Activated CD4-positive, alpha-beta T cell treated with anti-CD3 and anti-CD28 coated beads, Interleukin-2, Interleukin-4, amounts not matched to agents 100 ng/mL and 50 ng/mL, durations not matched to agents 16 hours and 8 hours (primary cell): ENCODE data around the gene GALNT14.

ENCODE experiments used
- DNase-seq: peaks from one replicate; pipeline ENCODE4 v3.0.0-alpha.2; 2020; ENCODE audit warnings: low spot score

Gene GALNT14

DNA sequence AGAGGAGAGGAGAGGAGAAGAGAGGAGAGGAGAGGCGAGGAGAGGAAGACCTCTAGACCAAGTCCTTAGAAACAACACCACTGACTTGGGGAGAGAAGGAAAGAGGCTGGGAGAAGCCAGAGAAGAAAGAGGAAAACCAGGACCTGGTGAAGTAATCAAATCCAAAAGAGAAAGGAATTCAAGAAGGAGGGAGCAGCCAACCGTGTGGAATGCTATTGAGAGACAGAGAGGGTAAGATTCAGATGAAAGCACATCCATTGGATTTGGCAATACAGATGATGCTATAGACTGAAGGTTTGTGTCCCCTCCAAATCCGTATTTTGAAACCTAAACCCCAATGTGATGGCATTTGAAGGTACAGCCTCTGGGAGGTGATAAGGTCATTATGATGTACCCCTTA lies 50.7 kb downstream of the GALNT14 start:
- no peak for DNase-seq

DNA sequence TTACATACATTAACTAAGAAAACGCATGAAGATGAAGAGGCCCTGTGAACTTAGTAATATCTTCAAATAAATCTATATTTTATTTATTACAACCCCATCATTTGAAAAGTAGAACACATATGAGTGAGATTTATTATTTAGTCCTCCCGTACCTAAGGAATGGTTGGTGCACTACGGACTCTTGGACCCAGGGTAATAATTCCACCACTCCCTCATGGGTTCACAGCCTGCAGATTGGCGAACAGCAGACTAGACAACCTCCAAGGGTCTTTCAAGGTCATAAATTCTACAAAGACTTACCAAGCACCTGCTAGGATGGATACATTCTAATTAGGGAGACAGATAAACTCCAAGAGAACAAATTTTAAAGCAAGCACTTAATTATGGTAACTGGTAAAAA lies 51.6 kb downstream of the GALNT14 start:
- DNase-seq, result no peak

DNA sequence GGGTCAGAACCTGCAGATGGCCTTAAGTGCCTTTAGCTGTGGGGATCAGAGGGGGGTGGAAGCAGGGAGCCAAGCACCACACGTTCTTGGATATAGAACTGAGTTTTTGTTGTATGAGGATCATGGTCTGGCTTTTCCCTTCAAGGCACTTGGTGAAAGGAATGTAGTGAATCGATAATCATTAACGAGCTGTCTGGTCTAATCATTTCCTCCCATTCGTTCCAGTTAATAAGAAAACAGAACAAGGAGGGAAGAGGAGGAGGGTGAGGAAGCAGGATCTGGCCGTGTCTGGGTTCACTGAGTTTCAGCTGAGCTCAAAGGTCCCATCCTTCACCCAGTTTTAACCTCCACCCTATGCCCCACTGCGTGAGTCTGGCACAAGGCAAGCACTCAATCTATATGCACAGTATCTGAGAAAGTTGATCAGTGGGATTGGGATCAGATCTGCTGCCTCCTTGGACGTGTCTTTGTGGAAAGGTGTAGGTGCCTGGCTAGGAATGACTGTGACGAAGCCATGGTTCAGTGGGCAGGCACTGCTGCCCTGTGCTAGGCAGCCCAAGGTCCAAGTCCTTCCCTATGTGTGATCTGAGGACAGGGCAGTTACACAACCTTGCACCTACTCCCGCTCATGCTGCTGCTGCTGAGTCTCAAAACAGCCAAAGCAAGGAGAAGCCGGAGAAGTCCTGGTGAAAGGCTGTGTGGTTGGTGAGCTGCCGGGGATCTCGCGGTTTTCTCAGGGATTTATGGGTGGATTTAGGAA lies 54.8 kb downstream of the GALNT14 start:
- DNase-seq, result no peak

DNA sequence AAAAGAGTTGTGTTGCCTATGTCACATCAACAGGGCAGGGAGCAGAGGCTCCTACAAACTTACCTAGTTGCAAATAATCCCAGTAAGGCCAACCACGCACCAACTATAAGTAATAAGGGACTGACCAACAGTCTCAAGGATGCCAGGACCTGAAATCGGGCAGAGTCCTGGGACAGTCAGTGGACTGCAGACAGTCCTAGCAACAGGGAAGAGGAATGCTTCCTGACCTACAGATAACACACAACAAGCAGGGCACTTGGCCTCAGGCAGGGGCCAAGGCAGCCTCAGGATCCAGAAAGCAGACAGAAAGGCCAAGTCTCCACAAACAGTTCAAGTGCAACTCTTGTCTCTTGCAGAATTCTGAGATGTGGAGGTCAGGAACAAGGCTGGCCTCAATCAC lies 56.2 kb downstream of the GALNT14 start:
- DNase-seq, result no peak

DNA sequence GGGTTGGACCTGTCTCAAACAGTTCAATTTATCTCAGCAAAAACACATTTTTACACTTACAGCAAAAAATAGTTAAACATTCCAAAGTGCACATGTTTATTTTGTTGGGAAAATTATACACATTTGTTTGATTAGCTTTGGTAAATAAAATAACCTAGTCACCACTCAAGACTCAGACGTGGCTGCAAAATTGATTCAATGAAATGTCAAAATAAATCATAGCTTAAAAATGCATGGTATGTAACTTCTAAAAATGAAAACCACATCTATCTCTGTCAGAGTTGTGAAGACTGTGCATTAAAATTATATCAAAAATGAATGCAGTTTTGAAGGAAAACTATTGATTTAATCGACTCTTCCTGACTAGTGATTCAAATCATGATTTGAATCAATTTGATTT lies 56.7 kb downstream of the GALNT14 start:
- DNase-seq, result no peak

DNA sequence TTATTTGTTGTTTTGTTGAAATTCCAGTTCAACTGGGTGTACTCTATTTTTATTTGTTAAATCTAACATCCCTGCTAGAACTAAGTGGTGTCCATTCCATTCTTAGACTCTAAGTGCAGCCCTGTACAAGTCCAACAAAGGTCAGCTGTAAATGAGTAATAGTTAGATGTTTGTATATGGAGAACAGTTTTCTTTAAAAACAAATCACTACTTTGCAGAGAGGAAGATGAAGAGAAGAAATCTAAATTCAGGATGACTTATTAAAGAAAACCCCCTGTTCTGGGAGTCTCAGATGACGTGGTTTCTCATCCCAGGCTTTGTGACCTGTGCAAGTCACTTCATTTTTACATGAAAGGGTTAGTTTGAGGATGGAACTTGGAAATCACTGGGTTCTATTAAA lies 57.9 kb downstream of the GALNT14 start:
- no peak for DNase-seq

DNA sequence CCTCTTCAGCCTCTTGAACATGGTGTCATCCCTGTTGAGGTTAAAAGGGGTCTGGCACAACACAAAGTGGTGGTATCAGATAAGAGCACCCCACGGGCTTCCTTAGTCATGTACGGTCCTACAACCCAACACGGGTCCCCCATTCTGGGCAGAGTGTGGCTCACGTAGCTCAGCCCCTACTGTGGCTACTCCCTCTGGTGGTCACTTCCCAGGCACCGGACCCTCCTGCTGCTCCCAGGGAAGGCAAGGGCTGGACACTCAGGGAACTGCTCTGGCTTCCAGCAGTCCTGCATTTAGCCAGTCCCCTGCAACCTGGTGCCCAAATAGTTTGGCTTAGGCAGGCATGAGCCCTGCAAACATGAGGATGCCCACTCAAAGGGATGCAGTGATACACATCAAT lies 58.6 kb downstream of the GALNT14 start:
- DNase-seq, result no peak

DNA sequence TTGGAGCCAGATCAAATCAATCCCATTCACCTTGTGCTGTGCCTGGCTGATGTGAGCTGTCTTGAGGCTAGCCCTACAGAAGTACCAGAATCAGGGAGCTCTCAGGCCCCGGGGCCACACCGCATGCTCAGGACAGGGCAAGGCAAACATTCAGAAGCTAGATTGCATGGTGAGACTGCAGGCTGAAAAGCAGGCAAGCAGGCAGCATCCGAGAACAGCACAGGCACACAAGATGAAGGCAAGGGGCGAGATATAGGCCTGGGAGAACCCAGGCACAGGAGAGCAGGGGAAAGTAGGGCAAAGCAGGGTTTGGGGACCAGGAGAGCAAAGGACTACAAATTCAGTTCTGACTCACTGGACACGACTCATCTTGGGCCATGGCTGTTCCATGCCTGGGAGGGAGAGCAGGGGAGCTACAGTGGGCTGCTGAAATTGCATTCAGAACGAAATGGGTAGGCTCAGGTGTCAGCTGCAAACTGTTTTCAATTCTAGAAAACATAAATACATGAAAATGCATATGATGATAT lies 59.6 kb downstream of the GALNT14 start:
- no peak for DNase-seq

DNA sequence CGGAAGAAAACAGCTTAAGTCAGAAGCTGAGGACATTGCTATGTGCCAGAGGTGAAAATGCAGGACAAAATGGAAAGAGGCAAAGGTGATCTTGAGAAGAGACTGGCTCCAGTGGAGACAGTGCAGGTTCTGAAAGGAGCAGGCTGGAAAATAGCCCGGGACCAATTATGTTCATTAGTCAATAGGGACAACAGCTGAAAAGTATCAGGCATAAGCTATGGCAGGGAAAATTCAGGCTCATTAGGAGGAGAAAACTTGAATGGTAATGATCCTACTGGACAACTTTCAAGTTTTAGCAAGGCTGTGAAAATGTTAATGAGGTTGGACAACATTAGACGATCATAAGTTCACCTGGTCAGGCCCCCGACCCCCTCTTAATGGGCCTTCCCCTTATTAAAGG lies 60.2 kb downstream of the GALNT14 start:
- DNase-seq, result no peak

DNA sequence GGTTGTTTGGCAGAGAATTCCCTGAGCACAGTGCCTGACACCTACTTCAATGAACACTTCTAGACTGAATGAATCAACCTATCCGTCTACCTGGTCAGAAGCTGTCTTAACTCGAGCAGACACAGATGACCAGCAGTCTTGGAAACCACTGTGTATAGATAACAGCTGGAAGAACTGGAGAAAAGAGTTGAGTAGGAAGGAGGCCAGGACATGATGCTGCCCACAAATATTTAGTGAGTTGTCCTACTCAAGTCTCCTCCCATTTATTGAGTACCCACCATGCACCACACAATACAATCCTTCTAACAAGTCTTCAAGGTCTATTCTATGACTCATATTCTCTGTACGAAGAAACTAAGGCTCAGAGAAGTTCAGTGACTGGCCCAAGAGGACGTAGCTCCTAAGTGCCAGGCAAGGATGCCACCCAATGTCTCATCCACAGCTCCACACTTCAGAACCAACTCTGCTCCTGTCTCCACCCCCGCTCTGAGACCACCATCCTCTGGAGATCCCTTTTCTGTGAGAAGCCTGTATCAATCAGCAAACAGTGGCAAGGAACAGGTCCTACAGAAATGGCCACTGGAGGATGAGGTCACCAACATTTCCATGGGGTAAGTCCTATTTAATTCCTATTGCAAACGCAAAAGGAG lies 62.2 kb downstream of the GALNT14 start:
- DNase-seq, result no peak

DNA sequence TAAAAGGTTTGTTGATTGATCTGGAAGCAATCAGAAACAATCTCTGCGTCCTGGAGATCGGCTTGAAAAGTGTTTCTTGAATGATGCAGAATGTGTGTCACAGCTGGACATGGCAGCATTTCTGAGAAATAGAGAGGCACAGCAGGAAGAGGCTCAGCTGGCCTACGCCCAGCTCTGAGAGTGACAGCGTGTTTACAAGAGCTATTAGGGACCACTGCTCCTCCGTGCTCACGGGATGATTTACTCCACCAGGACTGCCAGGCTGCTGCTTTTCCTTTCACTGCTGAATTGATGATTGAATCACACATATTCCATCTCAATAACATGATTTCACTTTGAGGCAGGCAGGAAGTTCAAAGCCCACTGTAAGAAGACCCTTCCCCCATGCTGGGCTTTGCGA lies 62.8 kb downstream of the GALNT14 start:
- DNase-seq, result no peak

DNA sequence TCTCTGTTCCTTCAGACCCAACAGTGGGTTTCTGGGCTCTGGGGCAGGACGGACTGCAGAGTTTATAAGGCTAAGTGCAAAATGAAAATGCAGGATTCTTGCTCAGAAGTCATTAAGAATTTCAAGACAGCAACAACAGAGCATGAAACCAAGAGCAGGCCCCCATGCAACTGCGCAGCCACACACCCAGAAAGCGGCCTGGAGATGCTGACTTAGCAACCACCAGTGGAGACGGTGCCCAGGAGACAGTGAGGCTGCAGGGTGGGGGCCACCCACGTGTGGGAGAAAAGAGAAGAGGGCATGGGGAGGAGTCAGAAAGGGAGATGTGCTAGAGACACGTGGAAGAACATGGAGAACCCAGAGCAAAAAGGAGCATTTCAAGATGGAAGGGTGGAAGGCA lies 66.5 kb downstream of the GALNT14 start:
- no peak for DNase-seq

DNA sequence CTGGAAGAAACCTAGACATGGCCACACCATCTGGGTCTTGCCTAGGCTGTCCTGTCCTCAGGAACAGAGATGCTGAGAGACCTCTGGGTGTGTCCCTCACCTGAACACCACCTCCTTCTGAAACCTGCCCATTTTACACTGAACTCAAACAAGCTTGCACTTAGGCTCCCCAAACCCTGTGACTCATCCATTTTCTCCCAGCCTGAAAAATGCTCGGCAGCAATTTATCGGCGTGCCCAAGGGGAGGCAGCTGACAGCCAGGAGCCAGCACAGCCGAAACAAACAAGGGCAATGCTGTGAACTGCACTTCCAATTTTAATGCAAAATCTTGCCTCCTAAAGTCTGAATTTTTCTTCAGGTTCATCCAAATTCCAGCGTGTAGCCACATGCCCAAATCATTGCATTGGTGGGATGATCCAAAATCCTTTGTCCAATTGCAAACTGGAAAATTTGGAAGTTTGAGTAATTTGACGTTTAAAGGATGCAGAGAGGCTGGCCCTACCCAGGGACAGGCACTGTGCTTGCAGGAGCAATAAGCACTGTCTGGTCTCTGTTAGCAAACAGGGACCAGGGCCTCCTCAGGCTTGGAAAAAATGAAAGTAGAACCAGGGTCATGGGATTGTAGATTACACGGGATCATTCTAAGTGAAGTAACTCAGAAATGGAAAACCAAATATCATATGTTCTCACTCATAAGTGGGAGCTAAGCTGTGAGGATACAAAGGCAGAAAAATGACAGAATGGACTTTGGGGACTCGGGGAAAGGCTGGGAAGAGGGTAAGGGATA lies 67.7 kb downstream of the GALNT14 start:
- no peak for DNase-seq

DNA sequence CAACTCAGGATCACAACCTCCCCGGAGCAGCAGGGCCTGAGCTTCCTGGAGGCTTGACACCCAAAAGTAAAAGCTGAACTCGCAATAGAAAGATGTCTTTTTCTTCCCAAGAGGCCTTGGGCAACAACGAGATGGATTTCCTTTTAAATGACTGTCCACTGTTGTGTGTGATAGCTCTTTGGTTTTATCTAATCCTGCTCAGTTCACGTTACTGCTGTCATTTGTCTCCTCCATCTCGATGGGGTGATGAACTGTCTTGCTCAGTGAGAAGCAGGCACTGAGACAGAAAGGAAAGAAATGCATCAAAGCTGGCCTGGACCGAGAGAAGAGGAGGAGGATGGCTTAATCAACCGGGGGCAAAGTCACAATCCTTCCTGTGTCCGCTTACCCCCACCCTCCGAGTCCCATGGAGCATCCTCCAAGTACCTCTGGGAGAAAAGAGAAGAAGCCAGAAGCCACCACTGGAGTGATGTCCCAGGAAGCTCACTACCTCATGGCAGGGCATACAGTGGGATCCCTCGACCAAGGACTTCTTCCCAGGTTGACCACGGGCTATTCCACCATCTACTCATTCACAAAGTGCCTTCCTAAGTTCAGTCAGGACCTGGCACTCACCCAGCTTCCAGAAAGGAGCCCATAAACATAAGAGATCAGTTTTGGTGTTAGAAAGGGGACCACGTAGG lies 68.5 kb downstream of the GALNT14 start:
- DNase-seq, result no peak

DNA sequence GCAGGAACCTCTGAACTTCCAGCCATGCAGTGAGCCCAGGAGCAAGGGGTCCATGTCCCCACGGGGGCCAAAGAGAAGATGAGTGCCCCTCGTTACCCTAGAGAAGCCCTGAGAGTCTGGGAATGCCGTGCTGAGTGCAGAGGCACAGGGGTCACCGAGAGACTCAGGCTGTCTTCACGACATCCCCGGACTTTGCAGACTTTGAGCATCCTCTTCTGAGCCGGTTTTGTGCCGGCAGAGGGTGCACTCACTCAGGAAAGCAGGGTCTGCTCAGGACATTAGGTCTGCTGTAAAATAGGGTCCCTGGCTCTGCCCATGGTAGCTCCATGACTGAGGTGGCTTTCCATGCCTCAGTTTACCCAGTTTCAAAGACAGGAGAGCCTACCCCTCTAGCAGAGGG lies 71.0 kb downstream of the GALNT14 start:
- DNase-seq, result no peak

DNA sequence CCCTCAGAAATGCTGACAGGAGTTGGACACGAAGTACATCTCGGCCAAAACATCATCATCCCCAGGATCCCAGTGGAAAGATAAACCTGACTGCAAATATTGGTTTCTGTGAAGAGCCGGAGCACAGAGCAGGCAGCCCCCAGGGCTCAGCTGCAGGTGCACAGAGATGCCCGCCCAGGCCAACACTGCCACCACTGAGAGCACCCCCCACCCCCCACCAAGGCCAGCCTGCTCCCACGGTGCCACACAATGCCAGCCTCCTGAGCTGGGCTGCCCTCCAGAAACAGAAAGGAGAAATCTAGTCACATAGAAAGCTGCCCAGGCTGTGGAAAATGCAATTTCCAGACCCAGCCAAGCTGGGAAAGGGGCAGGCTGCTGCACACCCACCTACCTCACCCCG lies 71.7 kb downstream of the GALNT14 start:
- DNase-seq, result no peak

DNA sequence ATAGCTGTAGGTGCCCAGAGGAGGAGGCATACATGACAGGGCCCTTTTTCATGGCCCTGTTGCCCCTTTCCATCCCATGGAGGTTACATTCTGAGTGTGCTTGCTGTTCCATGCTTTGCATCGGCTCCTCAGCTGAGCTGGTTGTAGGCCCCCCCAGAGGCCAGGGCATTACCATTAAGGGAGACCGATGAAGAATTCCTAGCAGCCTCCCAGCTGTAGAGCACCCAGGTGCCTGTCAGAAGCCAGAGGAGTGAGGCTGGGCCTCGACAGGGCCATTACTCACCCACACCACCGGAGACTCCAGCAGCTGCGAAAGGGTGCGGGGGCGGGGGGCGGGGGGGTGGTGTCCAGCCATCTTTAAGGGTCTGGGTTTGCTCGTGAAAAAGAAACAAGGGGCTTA lies 72.2 kb downstream of the GALNT14 start:
- no peak for DNase-seq

DNA sequence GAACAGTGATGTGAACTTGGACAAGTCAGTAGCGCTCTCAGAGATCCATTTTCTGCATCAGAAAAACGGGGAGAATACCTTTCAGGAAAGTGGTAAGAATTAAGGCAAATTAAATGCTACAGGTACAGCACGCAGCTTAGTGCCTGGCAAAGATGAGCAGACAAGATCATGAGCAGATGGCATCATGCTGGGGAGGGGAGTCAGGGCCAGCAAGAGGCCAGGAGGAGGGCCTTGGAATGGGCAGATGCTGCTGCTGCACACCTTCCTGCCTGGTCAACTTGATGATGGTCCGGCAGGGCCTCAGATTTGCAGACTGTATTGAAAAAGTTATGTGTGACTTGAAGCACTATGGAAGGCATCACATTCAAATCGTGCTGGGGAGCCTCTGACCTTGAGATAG lies 72.9 kb downstream of the GALNT14 start:
- DNase-seq, result no peak

DNA sequence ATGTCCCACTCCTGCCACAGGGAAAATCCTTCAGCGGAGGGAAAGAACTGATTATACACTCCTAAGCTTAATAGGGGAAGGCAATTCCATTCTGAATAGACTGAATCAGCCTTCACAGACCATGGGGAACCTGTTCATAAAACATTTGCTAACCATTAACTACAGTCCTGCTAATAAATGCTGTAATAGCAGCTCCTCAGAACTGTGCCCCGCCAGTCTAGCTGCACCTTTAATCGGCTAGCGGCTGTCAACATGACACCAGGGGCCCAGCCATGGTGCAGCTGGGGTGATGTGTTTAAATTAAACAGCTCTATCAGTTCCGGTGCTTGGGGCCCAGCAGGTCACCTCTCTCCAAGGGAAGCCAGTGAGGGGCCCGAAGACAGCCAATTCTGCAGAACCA lies 77.8 kb downstream of the GALNT14 start:
- no peak for DNase-seq

DNA sequence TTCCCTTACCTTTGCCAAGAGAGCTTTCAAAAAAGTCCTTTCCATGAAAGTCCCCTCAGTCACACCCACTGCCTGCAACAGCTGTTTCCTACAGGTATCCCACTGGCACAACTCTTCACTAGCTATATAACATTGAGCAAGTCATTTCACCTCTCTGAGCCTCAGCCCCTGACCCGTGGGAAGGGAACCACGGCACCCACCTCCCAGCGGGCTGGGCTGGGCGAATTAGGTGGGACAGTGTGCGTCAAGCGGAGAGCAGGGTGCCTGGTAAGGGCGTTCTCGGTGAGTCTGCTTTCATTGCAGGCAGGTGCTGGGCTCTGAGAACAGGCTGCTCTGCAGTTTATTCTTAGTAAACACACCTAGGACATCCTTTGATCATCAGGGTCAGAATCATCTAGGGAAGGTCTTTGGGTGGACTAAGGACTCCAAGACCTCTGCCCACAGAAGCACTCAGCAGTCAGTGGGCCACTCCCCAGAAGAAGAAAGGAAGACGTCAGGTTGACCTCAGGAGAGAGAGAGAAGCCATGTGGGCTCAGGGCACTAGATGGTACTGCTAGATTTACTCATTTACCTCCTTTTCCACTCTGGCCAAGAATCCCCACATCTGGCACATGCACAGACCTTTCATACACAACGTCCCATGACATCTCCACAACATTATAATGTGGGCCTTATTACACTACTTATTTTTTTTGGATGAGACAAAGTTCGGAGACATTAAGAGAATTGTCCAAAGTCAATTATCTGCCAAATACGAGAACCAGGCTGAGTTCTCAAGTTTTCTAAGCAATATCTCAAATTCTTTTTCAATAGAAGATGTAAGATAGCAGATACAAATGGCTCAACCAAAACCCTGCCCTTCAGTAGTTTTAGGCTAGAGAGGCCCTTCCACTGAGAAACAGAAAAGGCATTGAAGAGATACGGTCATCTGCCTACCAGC lies 79.9 kb downstream of the GALNT14 start:
- DNase-seq, result no peak

DNA sequence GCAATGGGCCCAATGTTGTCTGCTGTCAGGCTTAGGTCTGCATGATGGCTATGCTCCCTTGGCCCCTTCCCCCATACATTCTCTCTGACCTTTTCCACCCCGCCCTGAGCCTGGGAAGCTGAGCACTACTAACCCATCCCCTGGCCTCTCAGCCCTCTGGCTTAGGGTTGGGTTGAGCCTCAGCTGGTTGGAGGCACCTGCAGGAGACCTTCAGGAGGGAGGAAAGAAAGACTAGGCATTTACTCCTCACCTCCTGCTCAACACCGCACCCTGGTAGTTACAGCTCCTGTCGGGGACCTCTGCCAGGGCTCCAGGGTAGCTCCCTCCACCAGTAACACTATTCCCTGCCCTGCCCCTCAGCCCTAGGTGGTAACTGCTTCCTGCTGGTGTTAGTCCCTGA lies 80.5 kb downstream of the GALNT14 start:
- no peak for DNase-seq
